ENCODE data around the gene EPHA2.

DNA sequence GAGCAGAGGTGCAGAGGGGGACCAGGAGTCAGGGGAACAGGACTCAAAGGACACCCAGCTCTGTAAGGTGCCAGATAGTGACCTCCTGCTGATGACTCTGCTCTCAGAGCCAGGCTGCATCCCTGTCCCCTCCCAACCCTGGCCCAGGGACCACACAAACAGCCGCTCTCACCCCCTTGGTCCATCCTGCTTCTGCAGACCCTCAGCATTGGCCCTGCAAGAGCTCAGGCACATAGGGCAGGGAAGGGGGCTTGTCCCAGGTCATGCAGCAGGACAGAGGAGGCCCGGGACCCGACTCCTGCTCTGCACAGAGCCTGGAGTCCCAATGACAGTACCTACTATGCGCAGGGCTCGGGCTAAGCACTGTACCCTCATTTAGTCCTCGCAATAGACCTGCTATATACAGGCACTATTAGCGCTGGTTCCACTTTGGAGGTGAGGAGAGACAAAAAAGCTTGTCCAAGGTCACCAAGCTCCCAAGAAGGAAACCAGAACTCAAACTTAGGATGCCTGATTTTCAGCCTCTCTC, 15.7 kb downstream of the EPHA2 start:
- TF ChIP-seq, protein P1, sequence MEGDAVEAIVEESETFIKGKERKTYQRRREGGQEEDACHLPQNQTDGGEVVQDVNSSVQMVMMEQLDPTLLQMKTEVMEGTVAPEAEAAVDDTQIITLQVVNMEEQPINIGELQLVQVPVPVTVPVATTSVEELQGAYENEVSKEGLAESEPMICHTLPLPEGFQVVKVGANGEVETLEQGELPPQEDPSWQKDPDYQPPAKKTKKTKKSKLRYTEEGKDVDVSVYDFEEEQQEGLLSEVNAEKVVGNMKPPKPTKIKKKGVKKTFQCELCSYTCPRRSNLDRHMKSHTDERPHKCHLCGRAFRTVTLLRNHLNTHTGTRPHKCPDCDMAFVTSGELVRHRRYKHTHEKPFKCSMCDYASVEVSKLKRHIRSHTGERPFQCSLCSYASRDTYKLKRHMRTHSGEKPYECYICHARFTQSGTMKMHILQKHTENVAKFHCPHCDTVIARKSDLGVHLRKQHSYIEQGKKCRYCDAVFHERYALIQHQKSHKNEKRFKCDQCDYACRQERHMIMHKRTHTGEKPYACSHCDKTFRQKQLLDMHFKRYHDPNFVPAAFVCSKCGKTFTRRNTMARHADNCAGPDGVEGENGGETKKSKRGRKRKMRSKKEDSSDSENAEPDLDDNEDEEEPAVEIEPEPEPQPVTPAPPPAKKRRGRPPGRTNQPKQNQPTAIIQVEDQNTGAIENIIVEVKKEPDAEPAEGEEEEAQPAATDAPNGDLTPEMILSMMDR (conservative IDR thresholded peaks at IDR 0.05; ENCODE audit: low read length): no peak
- TF ChIP-seq EZH2phosphoT487 (IDR thresholded peaks at IDR 0.05; ENCODE audit: borderline replicate concordance, low read depth, low read length): no peak

All from OCI-LY7 (cell line).